DND-41 (cell line): ENCODE data around the gene VPS33B.

Source experiments
- CTCF ChIP-seq: IDR thresholded peaks from 2 replicates; pipeline ENCODE4 v1.5.1; 2012; ENCODE audit warnings: borderline replicate concordance, low read length, moderate library complexity, mild to moderate bottlenecking; ENCODE audit not compliant: poor library complexity, severe bottlenecking; ENCODE audit errors: extremely low read depth
- EZH2 ChIP-seq: IDR thresholded peaks from 3 replicates; pipeline ENCODE4 v1.6.1; 2012; ENCODE audit warnings: borderline replicate concordance, low read depth, mild to moderate bottlenecking, moderate library complexity, low read length, inconsistent platforms; ENCODE audit not compliant: severe bottlenecking

GRCh38 chr15:91047545-91048199 lies 25.3 kb upstream of the VPS33B start:
- no peak for TF ChIP-seq CTCF
- no peak for TF ChIP-seq EZH2
